Measurements from ENCODE around the gene FBXO31.
A peak's percentile ranks its signal among the peaks of the same experiment; 100 is the strongest.
"Not testable (repeated sequence)": the region's sequence is repeated elsewhere in the genome, so short reads cannot be mapped to it uniquely, and the experiment has no call there.

FBXO31 gene

GRCh38 chr16:87384875-87385167 lies 1.2 kb upstream of the FBXO31 start:
- not testable (repeated sequence) for DNase-seq

DNA sequence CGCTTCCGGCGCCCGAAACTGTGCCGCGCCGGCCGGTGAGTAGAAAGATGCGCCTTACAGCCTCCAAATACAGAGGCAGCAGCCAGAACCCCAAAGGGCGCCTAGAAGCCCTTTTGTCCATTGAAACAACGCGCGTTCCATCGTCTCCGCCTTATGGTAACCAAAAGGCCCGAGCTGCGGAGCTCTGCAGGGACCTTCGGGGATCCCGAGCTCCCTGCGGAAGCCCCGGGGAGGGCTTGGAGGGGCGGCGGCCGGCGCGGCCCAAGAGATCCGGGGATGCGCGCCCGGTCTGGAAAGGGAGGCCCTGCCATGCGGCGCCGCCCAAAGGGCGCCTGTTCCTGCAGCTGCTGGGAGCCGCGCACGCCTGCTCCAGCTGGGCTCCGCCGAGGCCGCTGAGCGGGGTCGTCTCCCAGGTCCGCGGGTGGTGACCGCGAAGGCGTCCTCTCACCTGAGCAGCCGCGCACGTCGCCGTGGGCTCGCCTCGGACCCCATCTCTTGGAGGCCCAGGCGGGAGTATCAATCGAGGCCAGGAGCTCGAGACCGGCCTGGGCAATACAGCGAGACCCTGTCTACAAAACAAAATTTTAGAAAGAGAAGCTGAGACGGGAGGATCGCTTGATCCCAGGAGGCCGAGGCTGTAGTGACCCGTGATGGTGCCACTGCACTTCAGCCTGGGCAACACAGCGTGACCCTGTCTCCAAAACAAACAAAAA lies 742 bp upstream of the FBXO31 start:
- DNase-seq = peak in 1 of 2 donors; percentile 52

GRCh38 chr16:87382023-87382785 lies 1.4 kb downstream of the FBXO31 start:
- no peak for DNase-seq

DNA sequence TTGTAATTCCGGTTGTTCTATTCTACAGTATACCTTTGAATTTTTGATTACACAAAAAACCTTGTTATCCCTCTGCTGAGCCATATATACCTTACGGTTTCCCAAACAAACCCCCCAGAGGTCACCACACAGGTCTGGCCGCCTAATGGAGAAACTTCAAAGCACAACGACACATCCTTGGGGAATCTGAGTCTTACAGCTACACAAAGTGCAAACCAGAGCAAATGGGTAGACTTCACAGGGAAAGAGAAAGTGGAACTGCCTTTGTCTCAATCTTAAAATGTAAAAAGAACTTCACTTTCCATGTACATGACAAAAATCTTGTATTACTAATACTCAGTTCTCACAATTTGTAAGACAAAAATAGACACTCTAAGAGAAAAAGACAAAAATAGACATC lies 2.7 kb downstream of the FBXO31 start:
- no peak for DNase-seq

DNA sequence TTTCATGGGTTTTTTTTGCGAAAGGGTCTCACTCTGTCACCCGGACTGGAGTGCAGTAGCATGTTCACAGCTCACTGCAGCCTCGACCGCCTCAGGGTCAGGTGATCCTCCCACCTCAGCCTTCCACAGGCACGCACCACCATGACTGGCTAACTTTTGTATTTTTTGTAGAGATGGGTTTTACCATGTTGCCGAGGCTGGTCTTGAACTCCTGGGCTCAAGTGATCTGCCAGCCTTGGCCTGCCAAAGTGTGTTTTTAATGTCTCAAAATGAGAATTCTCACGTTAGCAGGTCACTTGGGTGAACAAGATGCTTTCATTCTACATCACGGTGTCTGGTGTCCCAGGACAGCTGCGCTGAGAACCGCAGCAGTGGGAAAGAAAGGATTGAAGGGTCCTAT lies 3.2 kb downstream of the FBXO31 start:
- DNase-seq = no peak

- DNase-seq = not testable (repeated sequence)
Measured at GRCh38 chr16:87379312-87379752, 4.2 kb downstream of the FBXO31 start.

DNA sequence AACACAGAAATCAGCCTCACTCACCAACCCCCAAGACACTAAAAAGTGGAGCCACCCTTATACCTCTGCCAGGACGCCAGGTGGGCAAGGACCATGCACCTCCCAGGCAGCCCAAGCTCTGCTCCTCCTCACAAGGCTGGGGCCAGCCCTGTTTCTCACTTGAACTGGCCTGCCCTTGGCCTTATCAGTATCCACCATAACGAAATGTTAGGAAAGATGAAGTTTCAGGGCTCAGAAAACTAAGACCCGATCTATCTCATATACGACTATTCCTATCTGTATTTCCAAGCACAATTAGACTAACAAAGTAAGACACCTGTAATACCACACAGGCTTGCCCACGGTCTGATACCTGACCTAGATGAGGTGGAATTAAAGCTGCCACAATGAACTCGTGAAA lies 6.9 kb downstream of the FBXO31 start:
- no peak for DNase-seq

- DNase-seq = peak in 1 of 2 donors; percentile 17
Measured at GRCh38 chr16:87375426-87376135, 8.0 kb downstream of the FBXO31 start.

DNA sequence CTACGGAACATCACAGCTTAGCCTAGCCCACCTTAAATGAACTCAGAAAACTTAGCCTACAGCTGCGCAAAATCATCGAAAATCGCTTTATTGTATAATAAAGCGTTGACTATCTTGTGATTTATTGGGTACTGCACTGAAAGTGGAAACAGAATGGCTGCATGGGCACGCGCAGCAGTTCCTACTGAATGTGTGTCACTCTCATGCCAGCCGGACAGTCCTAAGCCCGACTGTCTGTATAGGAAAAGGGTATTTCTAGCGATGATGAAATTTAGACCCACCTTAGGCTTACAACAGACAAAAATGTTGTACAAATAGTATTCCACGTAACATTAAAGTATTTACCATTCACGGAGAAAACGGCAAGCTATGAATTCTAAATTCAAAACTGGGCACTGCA lies 9.3 kb downstream of the FBXO31 start:
- no peak for DNase-seq

DNA sequence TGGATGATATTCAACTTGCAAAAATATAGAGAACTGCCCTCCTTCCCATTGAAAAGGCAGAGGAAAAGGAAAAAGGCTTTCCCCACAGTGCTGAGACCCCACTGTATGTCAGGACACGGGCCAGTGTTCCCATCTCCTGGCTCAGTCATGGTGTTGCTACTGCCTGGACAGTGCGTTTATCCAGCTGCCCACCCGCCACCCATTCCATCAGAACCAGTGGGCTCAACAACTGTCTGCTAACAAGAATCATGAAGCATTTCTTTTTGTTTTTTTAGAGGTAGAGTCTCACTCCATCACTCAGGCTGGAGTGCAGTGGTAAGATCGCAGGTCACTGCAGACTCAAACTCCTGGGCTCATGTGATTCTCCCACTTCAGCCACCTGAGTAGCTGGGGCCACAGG lies 11.3 kb downstream of the FBXO31 start:
- no peak for DNase-seq

- no peak for DNase-seq
Measured at GRCh38 chr16:87371261-87371866, 12.2 kb downstream of the FBXO31 start.

DNA sequence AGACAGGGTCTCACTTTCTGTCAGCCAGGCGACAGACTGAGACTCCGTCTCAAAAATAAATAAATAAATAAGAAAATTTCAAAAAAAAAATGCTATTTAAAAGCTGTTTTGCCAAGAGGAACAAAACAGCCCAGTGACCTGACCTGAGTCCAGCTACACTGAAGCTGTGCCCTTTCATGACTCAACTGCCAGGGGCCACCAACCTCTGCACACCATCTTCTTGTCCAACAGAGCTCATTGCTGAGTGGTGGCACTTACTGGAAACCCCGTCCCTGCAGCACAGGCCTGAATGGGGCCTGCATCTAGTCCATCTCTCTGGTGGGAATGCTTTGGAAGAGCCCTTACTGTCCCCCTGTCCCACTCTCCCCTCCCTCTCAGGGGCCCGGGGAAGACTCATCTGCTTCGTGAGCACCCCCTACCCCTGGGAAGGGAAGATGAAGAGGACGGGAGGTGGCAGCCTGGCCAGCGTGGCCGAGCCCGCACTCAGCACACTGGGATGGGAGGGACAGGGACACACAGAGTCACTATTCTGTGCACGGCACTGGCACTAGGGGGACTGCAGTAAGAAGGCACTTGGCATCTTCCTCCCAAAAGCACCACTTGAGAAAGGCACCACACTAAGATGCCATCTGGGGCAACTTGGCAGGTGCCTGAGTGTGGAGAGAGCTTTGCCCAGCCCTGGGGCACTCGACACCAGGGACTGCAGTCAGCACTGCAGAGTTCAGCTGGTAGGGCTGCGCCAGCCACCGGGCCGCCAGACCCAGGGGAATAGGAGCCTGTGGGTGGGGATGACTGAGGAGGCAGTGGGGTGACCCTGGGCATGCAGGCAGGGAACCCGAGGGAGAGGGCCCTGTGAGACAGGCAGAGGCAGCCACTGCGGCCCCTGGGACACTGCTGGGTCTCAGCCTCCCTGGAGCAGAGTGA lies 13.5 kb downstream of the FBXO31 start:
- DNase-seq = no peak

DNA sequence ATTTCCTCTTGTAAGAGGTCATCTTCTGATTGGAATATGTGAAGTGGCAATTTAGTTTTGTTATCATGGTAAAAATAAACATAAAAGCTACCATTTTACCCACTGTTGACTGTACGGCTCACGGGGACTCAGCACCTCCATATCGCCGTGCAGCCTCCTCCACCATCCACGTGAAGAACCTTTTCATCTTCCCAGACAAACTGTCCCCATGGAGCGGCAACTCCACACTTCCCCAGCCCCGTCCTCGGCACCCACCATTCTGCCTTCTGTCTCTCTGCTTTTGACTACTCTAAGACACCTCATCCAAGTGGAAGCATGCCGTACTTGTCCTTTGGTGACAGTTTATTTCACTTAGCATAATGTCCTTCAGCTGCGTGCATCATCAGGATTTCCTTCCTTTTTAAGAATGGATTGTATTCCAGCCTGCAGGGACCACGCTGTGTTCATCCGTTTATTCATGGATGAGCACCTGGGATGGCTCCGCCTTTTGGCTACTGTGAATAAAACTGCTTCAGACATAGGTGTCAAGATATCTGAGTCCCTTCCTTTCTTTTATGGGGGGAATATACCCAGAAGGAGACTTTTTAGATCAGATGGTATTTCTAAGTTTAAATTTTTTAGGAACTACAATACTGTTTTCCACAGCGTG lies 14.3 kb downstream of the FBXO31 start:
- DNase-seq = no peak

DNA sequence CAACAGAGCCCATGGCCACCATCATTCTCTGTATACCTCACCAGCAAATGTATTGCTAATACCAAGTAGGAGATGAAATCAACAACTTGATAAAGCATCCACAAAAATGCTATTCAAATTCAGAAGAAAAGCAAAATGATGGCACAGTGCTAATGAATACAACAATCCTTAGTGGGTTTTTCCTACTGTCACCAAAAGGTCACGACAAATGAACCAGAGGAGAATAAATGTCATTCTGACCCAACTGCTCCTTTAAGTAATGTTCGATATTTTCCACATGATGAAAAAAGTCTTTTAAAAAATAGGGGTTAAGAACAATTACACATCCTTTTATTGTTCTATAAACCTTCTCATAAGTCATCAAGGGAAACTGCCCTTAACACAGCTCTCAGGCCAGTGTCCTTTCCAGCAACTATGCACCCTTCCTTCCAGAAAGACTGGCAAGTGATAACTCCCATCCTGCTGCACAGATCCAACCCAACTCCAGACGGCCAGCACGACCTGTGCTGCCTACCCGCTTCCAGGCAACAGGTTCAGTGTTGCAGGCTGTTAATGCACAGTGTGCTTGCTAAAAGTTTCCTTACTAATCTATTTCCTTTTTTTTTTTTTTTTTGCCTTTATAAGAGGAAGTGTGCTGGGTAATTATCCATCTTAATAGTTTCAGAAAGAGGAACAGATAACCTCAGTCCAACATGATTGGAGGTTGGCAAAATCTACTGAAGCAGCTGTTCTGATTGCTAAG lies 15.4 kb downstream of the FBXO31 start:
- peak; percentile 27 to 76 for DNase-seq

GRCh38 chr16:87367529-87367928 lies 16.0 kb downstream of the FBXO31 start:
- DNase-seq = no peak

DNA sequence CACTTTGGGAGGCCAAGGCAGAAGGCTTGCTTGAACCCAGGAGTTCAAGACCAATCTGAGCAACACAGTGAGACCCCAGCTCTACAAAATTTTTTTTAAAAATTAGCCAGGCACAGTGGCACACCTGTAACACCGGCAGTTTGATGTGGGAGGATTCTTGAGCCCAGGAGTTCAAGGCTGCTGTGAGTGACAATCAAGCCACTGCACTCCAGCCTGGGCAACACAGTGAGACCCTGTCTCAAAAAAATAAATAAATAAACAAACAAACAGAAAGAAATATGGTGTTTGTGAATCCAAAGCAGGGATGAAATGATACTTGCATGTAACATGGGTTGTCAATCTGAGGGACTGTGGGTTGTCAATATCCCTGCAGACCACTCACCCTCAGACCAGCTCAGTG lies 16.6 kb downstream of the FBXO31 start:
- no peak for DNase-seq

GRCh38 chr16:87366288-87366687 lies 17.3 kb downstream of the FBXO31 start:
- DNase-seq = no peak

- no peak for DNase-seq
Measured at GRCh38 chr16:87365021-87365713, 18.4 kb downstream of the FBXO31 start.

GRCh38 chr16:87363771-87364455 lies 19.7 kb downstream of the FBXO31 start:
- DNase-seq = no peak
